GM18907 (cell line): ENCODE measurements around the gene UFD1.

Experiments
- ATAC-seq: cut with Tn5 transposase; IDR thresholded peaks from one replicate; pipeline ENCODE4 v1.9.1; 2021; ENCODE audit warnings: mild to moderate bottlenecking, moderate library complexity; ENCODE audit not compliant: unreplicated experiment

UFD1 gene

GRCh38 chr22:19497245-19497644, 18.3 kb upstream of the UFD1 start:
- ATAC-seq = no peak

- no peak for ATAC-seq
Measured at GRCh38 chr22:19496324-19496630, 17.3 kb upstream of the UFD1 start.

- ATAC-seq = no peak
Measured at GRCh38 chr22:19495562-19496323, 16.8 kb upstream of the UFD1 start.

- no peak for ATAC-seq
Measured at GRCh38 chr22:19494676-19495173, 15.7 kb upstream of the UFD1 start.

- ATAC-seq = no peak
Measured at GRCh38 chr22:19494001-19494560, 15.1 kb upstream of the UFD1 start.

- ATAC-seq = no peak
Measured at GRCh38 chr22:19492504-19493174, 13.6 kb upstream of the UFD1 start.

- ATAC-seq = no peak
Measured at GRCh38 chr22:19490628-19491230, 11.7 kb upstream of the UFD1 start.

- no peak for ATAC-seq
Measured at GRCh38 chr22:19488884-19489843, 10.2 kb upstream of the UFD1 start.

- no peak for ATAC-seq
Measured at GRCh38 chr22:19488285-19488684, 9.3 kb upstream of the UFD1 start.

GRCh38 chr22:19483481-19484244, 4.7 kb upstream of the UFD1 start:
- ATAC-seq = no peak

- ATAC-seq = no peak
Measured at GRCh38 chr22:19482297-19482696, 3.3 kb upstream of the UFD1 start.

GRCh38 chr22:19480789-19481188, 1.8 kb upstream of the UFD1 start:
- ATAC-seq = no peak

GRCh38 chr22:19480173-19480568, 1.2 kb upstream of the UFD1 start:
- ATAC-seq = no peak

- ATAC-seq = peak; percentile 83
Measured at GRCh38 chr22:19479355-19480172, 571 bp upstream of the UFD1 start, which contains the start of gene CDC45. Gene CDC45, plus strand, starts transcription at chr22:19479920. Its CDS starts 49 bp downstream, at chr22:19479969.

GRCh38 chr22:19478045-19478900, 720 bp downstream of the UFD1 start:
- peak; percentile 11 for ATAC-seq

GRCh38 chr22:19477321-19478044, 1.5 kb downstream of the UFD1 start:
- no peak for ATAC-seq

- no peak for ATAC-seq
Measured at GRCh38 chr22:19476023-19476422, 3.0 kb downstream of the UFD1 start.
